Upper lobe of left lung (tissue), 4 donors: ENCODE results near the gene RBM4.

Experiments used
- POLR2AphosphoS5 ChIP-seq, 2 donors: sonication (generic); formaldehyde crosslinking; IDR thresholded peaks; one replicate each; pipeline ENCODE4 v1.5.1; 2017; ENCODE audit warnings: antibody characterized with exemption in 2 of 2
- TF ChIP-seq, protein P1 (sequence below), 6 experiments: fragments of 450-650 bp in 4 of 6; fragments of 200-600 bp in 2 of 6; sonication (generic) in 2 of 6; IDR thresholded peaks; one replicate each; pipeline ENCODE4 v1.5.1; 2016 to 2019; ENCODE audit warnings: antibody characterized with exemption in 6 of 6

DNA sequence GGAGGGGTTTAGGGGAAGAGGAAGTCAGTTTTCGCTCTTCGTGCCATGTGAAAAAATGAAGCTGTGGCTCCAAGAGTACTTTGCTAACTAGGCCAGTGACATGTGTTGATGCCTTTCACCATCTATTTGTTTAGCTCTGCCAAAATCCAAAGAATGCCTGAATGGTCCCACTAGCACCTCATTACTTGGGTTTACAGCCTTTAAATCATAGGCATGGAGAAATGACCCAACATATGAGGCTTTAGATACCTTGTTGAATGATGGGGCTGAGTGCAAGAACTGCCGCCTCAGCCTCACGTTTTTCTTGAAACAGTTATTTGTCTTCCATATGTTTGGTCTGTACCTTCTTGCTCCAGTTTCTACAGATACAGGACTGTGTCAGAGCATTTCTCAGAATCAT lies 8.3 kb downstream of the RBM4 start:
- no peak for TF ChIP-seq POLR2AphosphoS5 (IDR thresholded peaks at IDR 0.05)
- TF ChIP-seq, protein P1, sequence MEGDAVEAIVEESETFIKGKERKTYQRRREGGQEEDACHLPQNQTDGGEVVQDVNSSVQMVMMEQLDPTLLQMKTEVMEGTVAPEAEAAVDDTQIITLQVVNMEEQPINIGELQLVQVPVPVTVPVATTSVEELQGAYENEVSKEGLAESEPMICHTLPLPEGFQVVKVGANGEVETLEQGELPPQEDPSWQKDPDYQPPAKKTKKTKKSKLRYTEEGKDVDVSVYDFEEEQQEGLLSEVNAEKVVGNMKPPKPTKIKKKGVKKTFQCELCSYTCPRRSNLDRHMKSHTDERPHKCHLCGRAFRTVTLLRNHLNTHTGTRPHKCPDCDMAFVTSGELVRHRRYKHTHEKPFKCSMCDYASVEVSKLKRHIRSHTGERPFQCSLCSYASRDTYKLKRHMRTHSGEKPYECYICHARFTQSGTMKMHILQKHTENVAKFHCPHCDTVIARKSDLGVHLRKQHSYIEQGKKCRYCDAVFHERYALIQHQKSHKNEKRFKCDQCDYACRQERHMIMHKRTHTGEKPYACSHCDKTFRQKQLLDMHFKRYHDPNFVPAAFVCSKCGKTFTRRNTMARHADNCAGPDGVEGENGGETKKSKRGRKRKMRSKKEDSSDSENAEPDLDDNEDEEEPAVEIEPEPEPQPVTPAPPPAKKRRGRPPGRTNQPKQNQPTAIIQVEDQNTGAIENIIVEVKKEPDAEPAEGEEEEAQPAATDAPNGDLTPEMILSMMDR (IDR thresholded peaks at IDR 0.05), result no peak
